Activated CD4-positive, alpha-beta memory T cell treated with anti-CD3 and anti-CD28 coated beads for 36 hours (primary cell): Measurements from ENCODE around the gene ARHGEF37. TPM values are rescaled to one million over a fixed set of nuclear protein-coding genes. Genes with fewer than 3 reads are reported as not detected.

Experiments
- CTCF ChIA-PET: fragments of 350-600 bp; sonication (Branson Sonifier 250); formaldehyde crosslinking; loops from one replicate; lab custom pipeline; 2021; ENCODE audit warnings: antibody characterized with exemption, inconsistent platforms; lab: Charles Lee
- POLR2A ChIA-PET: fragments of 350-600 bp; sonication (Branson Sonifier 250); formaldehyde crosslinking; loops from one replicate; lab custom pipeline; 2021; ENCODE audit warnings: antibody characterized with exemption; lab: Charles Lee
- DNase-seq: peaks from one replicate; pipeline ENCODE4 v3.0.0-alpha.2; 2020
- H3K27ac Mint-ChIP-seq: one replicate; pipeline ENCODE4 v1.8.0; 2021; ENCODE audit warnings: mixed read lengths
- H3K27me3 Mint-ChIP-seq: one replicate; pipeline ENCODE4 v1.8.0; 2021; ENCODE audit warnings: mixed read lengths
- H3K36me3 Mint-ChIP-seq: one replicate; pipeline ENCODE4 v1.8.0; 2021; ENCODE audit warnings: mixed read lengths
- H3K4me1 Mint-ChIP-seq: one replicate; pipeline ENCODE4 v1.8.0; 2021; ENCODE audit warnings: low read depth, mixed read lengths
- H3K4me3 Mint-ChIP-seq: one replicate; pipeline ENCODE4 v1.8.0; 2021; ENCODE audit warnings: mild to moderate bottlenecking, mixed read lengths
- H3K9me3 Mint-ChIP-seq: one replicate; pipeline ENCODE4 v1.8.0; 2021; ENCODE audit warnings: mixed read lengths
- intact Hi-C: fragments of 100-400 bp; cut with micrococcal nuclease; formaldehyde crosslinking; loops from one replicate; pipeline ENCODE4 v1.15.1; 2023
- total RNA-seq, 2 experiments: library from RNA; stranded (reverse); gene quantifications; one replicate each; pipeline ENCODE4 v1.2.3, GENCODE V29; 2021

The ARHGEF37 gene
- total RNA-seq, 2 experiments from 2014 or later = 0.69 to 0.77 TPM

- intact Hi-C loops = loop anchor here (2.0 to 10.0 kb wide), 5 partner anchors 31 to 1165 kb away; partner anchors contain the start of genes CD74, FBXO38, HMGXB3 and TIGD6
- ChIA-PET POLR2A (interaction anchor here (0.6 to 4.1 kb wide), 9 partner anchors 13 to 204 kb away, joined by 3 to 23 read pairs (median 5); partner anchors contain the start of genes ARHGEF37, GRPEL2 and PCYOX1L), CTCF (interaction anchor here (0.8 to 5.4 kb wide), 11 partner anchors 10 to 900 kb away, joined by 3 to 35 read pairs (median 6); partner anchors contain the start of genes GRPEL2, PCYOX1L and RPS14)
- H3K27me3 Mint-ChIP-seq = no peaks in the 10 kb centered on the region
- H3K9me3 Mint-ChIP-seq = no peaks in the 10 kb centered on the region
- H3K4me1 Mint-ChIP-seq = peaks cover 50% of the 10 kb centered on the region
- peak overlapping the region; percentile 97 for H3K4me3 Mint-ChIP-seq
- H3K36me3 Mint-ChIP-seq = peaks cover 49% of the 10 kb centered on the region
- peak overlapping the region; percentile 99 for H3K27ac Mint-ChIP-seq
- peak; percentile 66 for DNase-seq
Measured at GRCh38 chr5:149549461-149550267, 31.6 kb upstream of the ARHGEF37 start.

GRCh38 chr5:149550268-149550583, 31.1 kb upstream of the ARHGEF37 start:
- POLR2A ChIA-PET = interaction anchor here (0.6 to 4.1 kb wide), 12 partner anchors 12 to 204 kb away, joined by 3 to 23 read pairs (median 5); partner anchors contain the start of genes ARHGEF37, GRPEL2 and PCYOX1L
- intact Hi-C loops = loop anchor here (2.0 to 10.0 kb wide), 5 partner anchors 31 to 1165 kb away; partner anchors contain the start of genes CD74, FBXO38, HMGXB3 and TIGD6
- H3K27me3 Mint-ChIP-seq = no peaks in the 10 kb centered on the region
- peaks cover 49% of the 10 kb centered on the region for H3K36me3 Mint-ChIP-seq
- no peak for DNase-seq
- CTCF ChIA-PET = interaction anchor here (0.8 to 5.4 kb wide), 10 partner anchors 11 to 899 kb away, joined by 3 to 35 read pairs (median 6); partner anchors contain the start of genes PCYOX1L and RPS14
- no peaks in the 10 kb centered on the region for H3K9me3 Mint-ChIP-seq
- H3K27ac Mint-ChIP-seq = peak overlapping the region; percentile 99
- H3K4me1 Mint-ChIP-seq = peaks cover 45% of the 10 kb centered on the region
- H3K4me3 Mint-ChIP-seq = peak overlapping the region; percentile 97

- peak overlapping the region; percentile 97 for H3K4me3 Mint-ChIP-seq
- peaks cover 44% of the 10 kb centered on the region for H3K36me3 Mint-ChIP-seq
- intact Hi-C loops = loop anchor here (1.0 to 10.0 kb wide), 8 partner anchors 11 to 1166 kb away; partner anchors contain the start of genes CD74, FBXO38, HMGXB3 and TIGD6
- peaks cover 40% of the 10 kb centered on the region for H3K4me1 Mint-ChIP-seq
- peak overlapping the region; percentile 99 for H3K27ac Mint-ChIP-seq
- no peaks in the 10 kb centered on the region for H3K27me3 Mint-ChIP-seq
- peak; percentile 42 for DNase-seq
- POLR2A ChIA-PET = interaction anchor here (0.6 to 4.1 kb wide), 18 partner anchors 12 to 410 kb away, joined by 3 to 23 read pairs (median 4); partner anchors contain the start of genes ARHGEF37, GRPEL2, PCYOX1L and SLC26A2
- CTCF ChIA-PET = interaction anchor here (0.7 to 5.4 kb wide), 22 partner anchors 7 to 899 kb away, joined by 3 to 35 read pairs (median 6); partner anchors contain the start of genes PCYOX1L and RPS14
- no peaks in the 10 kb centered on the region for H3K9me3 Mint-ChIP-seq
Measured at GRCh38 chr5:149550594-149551226, 30.6 kb upstream of the ARHGEF37 start.

GRCh38 chr5:149551227-149552037, 29.9 kb upstream of the ARHGEF37 start, which contains the start of gene CSNK1A1:
Gene CSNK1A1, minus strand, starts transcription at chr5:149551439. Its CDS starts 475 bp downstream, at chr5:149550964.
- Mint-ChIP-seq H3K36me3 (peaks cover 39% of the 10 kb centered on the region), H3K27me3 (no peaks in the 10 kb centered on the region), H3K4me3 (peak within 1 kb of the TSS; percentile 97), H3K27ac (peak within 1 kb of the TSS; percentile 99), H3K4me1 (peaks cover 33% of the 10 kb centered on the region), H3K9me3 (no peaks in the 10 kb centered on the region)
- intact Hi-C loops = loop anchor here (1.0 to 10.0 kb wide), 8 partner anchors 10 to 1167 kb away; partner anchors contain the start of genes CD74, FBXO38, HMGXB3 and TIGD6
- POLR2A ChIA-PET = interaction anchor here (0.7 to 4.1 kb wide), 11 partner anchors 11 to 409 kb away, joined by 3 to 19 read pairs (median 4); partner anchors contain the start of genes ARHGEF37, GRPEL2, PCYOX1L and SLC26A2
- CTCF ChIA-PET = interaction anchor here (0.6 to 5.4 kb wide), 21 partner anchors 8 to 302 kb away, joined by 3 to 35 read pairs (median 5); partner anchors contain the start of gene PCYOX1L
- DNase-seq = peak; percentile 99

GRCh38 chr5:149552038-149552494, 29.2 kb upstream of the ARHGEF37 start:
- POLR2A ChIA-PET = interaction anchor here (0.7 to 4.1 kb wide), 9 partner anchors 10 to 408 kb away, joined by 3 to 19 read pairs (median 4); partner anchors contain the start of genes ARHGEF37, GRPEL2, PCYOX1L and SLC26A2
- H3K9me3 Mint-ChIP-seq = no peaks in the 10 kb centered on the region
- H3K4me1 Mint-ChIP-seq = peaks cover 26% of the 10 kb centered on the region
- H3K36me3 Mint-ChIP-seq = peaks cover 34% of the 10 kb centered on the region
- peak overlapping the region; percentile 97 for H3K4me3 Mint-ChIP-seq
- CTCF ChIA-PET = interaction anchor here (0.6 to 5.4 kb wide), 15 partner anchors 9 to 206 kb away, joined by 3 to 35 read pairs (median 5); no protein-coding TSS in a partner anchor
- no peak for DNase-seq
- intact Hi-C loops = loop anchor here (10.0 kb wide), 2 partner anchors 747 to 1167 kb away; partner anchors contain the start of gene FBXO38
- H3K27ac Mint-ChIP-seq = peak overlapping the region; percentile 99
- H3K27me3 Mint-ChIP-seq = no peaks in the 10 kb centered on the region

GRCh38 chr5:149552553-149553160, 28.6 kb upstream of the ARHGEF37 start:
- Mint-ChIP-seq H3K4me3 (peak overlapping the region; percentile 26), H3K9me3 (no peaks in the 10 kb centered on the region), H3K36me3 (peaks cover 31% of the 10 kb centered on the region), H3K27me3 (no peaks in the 10 kb centered on the region), H3K27ac (no peak overlapping the region), H3K4me1 (peaks cover 21% of the 10 kb centered on the region)
- ChIA-PET POLR2A (interaction anchor here (0.7 to 4.1 kb wide), 2 partner anchors 10 to 179 kb away, joined by 4 to 19 read pairs; no protein-coding TSS in a partner anchor), CTCF (interaction anchor here (0.7 to 5.4 kb wide), 5 partner anchors 9 to 206 kb away, joined by 4 to 35 read pairs (median 8); no protein-coding TSS in a partner anchor)
- no peak for DNase-seq
- intact Hi-C loops = loop anchor here (10.0 kb wide), 2 partner anchors 748 to 1168 kb away; partner anchors contain the start of gene FBXO38

GRCh38 chr5:149559706-149560105, 21.6 kb upstream of the ARHGEF37 start:
- intact Hi-C loops = loop anchor here (5.0 to 10.0 kb wide), 4 partner anchors 192 to 1175 kb away; partner anchors contain the start of gene FBXO38
- CTCF ChIA-PET = interaction anchor here (1.0 to 4.2 kb wide), 2 partner anchors 9 to 117 kb away, joined by 4 to 38 read pairs; partner anchors contain the start of gene CSNK1A1
- peaks cover 23% of the 10 kb centered on the region for H3K4me1 Mint-ChIP-seq
- no peaks in the 10 kb centered on the region for H3K36me3 Mint-ChIP-seq
- no peaks in the 10 kb centered on the region for H3K27me3 Mint-ChIP-seq
- DNase-seq = no peak
- H3K27ac Mint-ChIP-seq = no peak overlapping the region
- POLR2A ChIA-PET = no interaction called here
- H3K9me3 Mint-ChIP-seq = no peaks in the 10 kb centered on the region
- no peak overlapping the region for H3K4me3 Mint-ChIP-seq

- ChIA-PET CTCF (interaction anchor here (1.3 to 4.2 kb wide), 12 partner anchors 11 to 245 kb away, joined by 3 to 65 read pairs (median 10); partner anchors contain the start of genes CSNK1A1, GRPEL2 and IL17B), POLR2A (interaction anchor here (2.5 kb wide), 1 partner anchor 11 kb away, joined by 19 read pairs; the partner anchor contains the start of gene CSNK1A1)
- Mint-ChIP-seq H3K36me3 (no peaks in the 10 kb centered on the region), H3K4me1 (peaks cover 23% of the 10 kb centered on the region), H3K4me3 (no peak overlapping the region), H3K27ac (peak overlapping the region; percentile 44), H3K9me3 (no peaks in the 10 kb centered on the region), H3K27me3 (no peaks in the 10 kb centered on the region)
- intact Hi-C loops = loop anchor here (1.0 to 5.0 kb wide), 3 partner anchors 11 to 245 kb away; partner anchors contain the start of gene CSNK1A1
- DNase-seq = no peak
Measured at GRCh38 chr5:149561848-149562247, 19.4 kb upstream of the ARHGEF37 start.

- H3K9me3 Mint-ChIP-seq = no peaks in the 10 kb centered on the region
- H3K4me1 Mint-ChIP-seq = peaks cover 23% of the 10 kb centered on the region
- no peaks in the 10 kb centered on the region for H3K27me3 Mint-ChIP-seq
- ChIA-PET CTCF (interaction anchor here (1.1 to 4.2 kb wide), 13 partner anchors 12 to 295 kb away, joined by 3 to 65 read pairs (median 10); partner anchors contain the start of genes CSNK1A1 and IL17B), POLR2A (interaction anchor here (2.5 kb wide), 1 partner anchor 13 kb away, joined by 19 read pairs; the partner anchor contains the start of gene CSNK1A1)
- intact Hi-C loops = loop anchor here (5.0 kb wide), 2 partner anchors 196 to 246 kb away; no protein-coding TSS in a partner anchor
- no peaks in the 10 kb centered on the region for H3K36me3 Mint-ChIP-seq
- no peak overlapping the region for H3K4me3 Mint-ChIP-seq
- H3K27ac Mint-ChIP-seq = peak overlapping the region; percentile 26
- no peak for DNase-seq
Measured at GRCh38 chr5:149563466-149563865, 17.8 kb upstream of the ARHGEF37 start.
